Left ventricle myocardium inferior (tissue), 1 donor: Measurements from ENCODE around the gene PMEPA1. TPM values are rescaled to one million over a fixed set of nuclear protein-coding genes. Genes with fewer than 3 reads are reported as not detected.

Experiments used
- DNase-seq: peaks from one replicate; pipeline ENCODE4 v3.0.0-alpha.2; 2020
- H3K27ac ChIP-seq: fragments of 200-600 bp; replicated peaks from 2 replicates; pipeline ENCODE4 v1.8.0; 2021
- H3K27me3 ChIP-seq: fragments of 200-600 bp; 2 replicates; pipeline ENCODE4 v1.8.0; 2021; ENCODE audit warnings: low read depth
- H3K36me3 ChIP-seq: fragments of 200-600 bp; 2 replicates; pipeline ENCODE4 v1.8.0; 2021
- H3K4me1 ChIP-seq: fragments of 200-600 bp; 2 replicates; pipeline ENCODE4 v1.8.0; 2021
- H3K4me3 ChIP-seq: fragments of 200-600 bp; 2 replicates; pipeline ENCODE4 v1.8.0; 2021; ENCODE audit warnings: mild to moderate bottlenecking, moderate library complexity
- H3K9me3 ChIP-seq: fragments of 200-600 bp; replicated peaks from 2 replicates; pipeline ENCODE4 v1.8.0; 2021
- intact Hi-C: fragments of 100-400 bp; cut with micrococcal nuclease; formaldehyde crosslinking; loops from one replicate; pipeline ENCODE4 v1.11.0; 2022
- total RNA-seq: library from RNA; stranded (reverse); fragmentation: NEBNext Ultra II Directional; extraction: Animal tissue kit (Norgen Biotek cat#: 25700); gene quantifications from one replicate; pipeline ENCODE4 v1.2.1, GENCODE V29; 2021
- TF ChIP-seq, protein P1 (sequence below): fragments of 200-600 bp; IDR thresholded peaks from 2 replicates; pipeline ENCODE4 v1.8.0; 2021; ENCODE audit warnings: antibody characterized with exemption, mild to moderate bottlenecking, borderline replicate concordance
- donor health status: DM: no; HTN: yes; CAD: no; lungs with severe emphysema.

Gene PMEPA1
- total RNA-seq, 1 donor from 2014 or later = 36.4 TPM

DNA sequence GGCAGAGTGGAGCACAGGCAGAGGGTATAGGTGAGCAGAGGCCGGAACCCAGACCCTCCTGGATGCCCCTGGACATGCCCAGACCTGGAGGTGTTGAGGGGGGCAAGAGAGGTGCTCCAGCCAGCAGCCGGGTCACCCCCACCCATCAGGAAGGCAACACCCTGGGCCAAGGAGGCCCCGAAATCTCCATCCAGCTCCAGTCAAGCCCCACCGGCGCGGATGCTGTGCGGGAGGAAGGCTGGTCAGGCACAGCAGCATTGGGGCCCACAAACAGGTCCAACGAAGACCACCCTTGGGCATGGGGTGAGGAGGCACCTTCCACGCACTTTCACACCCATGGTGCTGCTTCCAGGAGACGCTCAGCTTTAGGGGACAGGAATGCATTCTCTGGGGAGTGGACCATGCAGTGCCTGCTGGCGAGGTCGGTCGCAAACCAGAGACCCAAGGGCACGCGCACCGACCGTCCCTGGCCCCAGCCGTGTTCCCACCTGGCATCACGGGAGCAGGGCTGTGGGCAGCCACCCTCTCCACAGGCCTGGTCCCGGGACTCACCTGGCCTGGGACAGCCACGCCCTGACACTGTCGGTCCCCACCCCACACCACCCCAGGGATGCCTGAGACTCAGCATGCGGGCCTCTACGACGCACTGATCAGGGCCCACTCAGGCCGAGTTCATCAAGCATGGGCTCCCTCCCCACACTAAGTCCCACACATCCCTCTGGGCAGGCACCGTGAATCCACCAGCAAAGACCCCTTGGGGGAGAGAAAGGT, 45.9 kb downstream of the PMEPA1 start:
- intact Hi-C loops = no loop called here
- Histone ChIP-seq H3K4me1 (peaks cover 29% of the 10 kb centered on the region), H3K27me3 (no peaks in the 10 kb centered on the region), H3K4me3 (no peak overlapping the region), H3K27ac (no peak overlapping the region), H3K36me3 (peaks cover 5% of the 10 kb centered on the region), H3K9me3 (no peaks in the 10 kb centered on the region)
- DNase-seq = peak; percentile 10
- TF ChIP-seq, protein P1, sequence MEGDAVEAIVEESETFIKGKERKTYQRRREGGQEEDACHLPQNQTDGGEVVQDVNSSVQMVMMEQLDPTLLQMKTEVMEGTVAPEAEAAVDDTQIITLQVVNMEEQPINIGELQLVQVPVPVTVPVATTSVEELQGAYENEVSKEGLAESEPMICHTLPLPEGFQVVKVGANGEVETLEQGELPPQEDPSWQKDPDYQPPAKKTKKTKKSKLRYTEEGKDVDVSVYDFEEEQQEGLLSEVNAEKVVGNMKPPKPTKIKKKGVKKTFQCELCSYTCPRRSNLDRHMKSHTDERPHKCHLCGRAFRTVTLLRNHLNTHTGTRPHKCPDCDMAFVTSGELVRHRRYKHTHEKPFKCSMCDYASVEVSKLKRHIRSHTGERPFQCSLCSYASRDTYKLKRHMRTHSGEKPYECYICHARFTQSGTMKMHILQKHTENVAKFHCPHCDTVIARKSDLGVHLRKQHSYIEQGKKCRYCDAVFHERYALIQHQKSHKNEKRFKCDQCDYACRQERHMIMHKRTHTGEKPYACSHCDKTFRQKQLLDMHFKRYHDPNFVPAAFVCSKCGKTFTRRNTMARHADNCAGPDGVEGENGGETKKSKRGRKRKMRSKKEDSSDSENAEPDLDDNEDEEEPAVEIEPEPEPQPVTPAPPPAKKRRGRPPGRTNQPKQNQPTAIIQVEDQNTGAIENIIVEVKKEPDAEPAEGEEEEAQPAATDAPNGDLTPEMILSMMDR = no peak

DNA sequence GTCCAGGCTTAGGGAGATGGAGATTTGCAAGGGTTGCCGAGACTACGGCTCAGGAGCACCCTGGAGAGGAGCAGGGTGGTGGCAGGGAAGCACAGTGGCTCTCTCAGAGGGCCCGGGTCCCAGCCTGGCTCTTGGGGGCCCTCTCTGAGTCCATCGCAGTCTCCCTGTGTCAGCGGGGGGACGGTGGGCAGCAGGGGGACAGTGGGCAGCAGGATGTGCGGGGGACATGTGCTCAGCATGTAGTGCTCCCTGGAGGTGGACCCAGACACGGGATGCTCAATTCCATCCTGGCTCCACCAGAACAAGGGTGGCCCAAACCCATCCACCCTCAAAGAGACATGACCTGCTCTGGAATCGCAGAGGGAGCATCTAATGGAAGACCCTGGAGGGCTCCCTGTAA, 46.6 kb downstream of the PMEPA1 start:
- no peak overlapping the region for H3K27ac ChIP-seq
- intact Hi-C loops = no loop called here
- no peak overlapping the region for H3K4me3 ChIP-seq
- DNase-seq = peak; percentile 4
- TF ChIP-seq, protein P1 = no peak
- H3K36me3 ChIP-seq = peaks cover 11% of the 10 kb centered on the region
- peaks cover 29% of the 10 kb centered on the region for H3K4me1 ChIP-seq
- H3K27me3 ChIP-seq = no peaks in the 10 kb centered on the region
- no peaks in the 10 kb centered on the region for H3K9me3 ChIP-seq

DNA sequence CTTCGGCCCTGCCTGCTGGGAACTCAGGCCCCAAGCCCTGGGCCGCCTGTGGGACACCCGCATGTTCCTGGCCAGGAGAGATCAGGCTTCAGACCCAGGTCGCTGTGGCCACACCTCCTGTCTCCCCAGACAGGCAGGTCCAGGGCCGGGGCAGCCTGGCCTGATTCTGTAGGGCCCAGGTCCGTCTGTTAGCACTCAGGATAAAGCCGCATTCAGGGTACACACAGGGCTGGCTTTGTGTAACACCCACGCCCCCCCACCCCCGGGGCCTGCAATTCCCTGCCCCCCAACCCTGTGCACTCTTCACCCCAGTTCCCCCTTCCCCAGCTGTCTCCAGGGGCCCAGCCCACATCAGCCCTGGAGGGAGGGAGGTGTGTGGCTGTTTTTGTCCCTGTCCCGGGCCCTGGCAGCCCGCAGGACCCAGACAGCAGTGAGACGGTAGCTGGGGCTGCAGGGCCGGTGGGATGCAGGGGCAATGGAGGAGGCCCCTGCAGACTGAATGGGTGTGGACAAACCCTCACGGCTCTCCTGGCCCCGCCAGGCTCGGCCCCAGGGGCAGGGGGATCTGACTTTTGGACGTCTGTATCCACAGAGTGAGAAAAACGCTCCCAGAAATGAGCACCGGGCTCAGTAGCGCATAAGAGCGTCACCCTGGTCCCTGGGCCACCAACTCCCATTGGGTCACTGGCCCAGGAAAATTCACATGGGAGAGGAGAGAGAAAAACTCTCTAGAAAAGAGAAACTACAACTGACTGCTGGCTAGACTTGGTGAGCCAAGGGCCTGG, 47.2 kb downstream of the PMEPA1 start:
- H3K27me3 ChIP-seq = no peaks in the 10 kb centered on the region
- H3K9me3 ChIP-seq = no peaks in the 10 kb centered on the region
- H3K36me3 ChIP-seq = peaks cover 11% of the 10 kb centered on the region
- TF ChIP-seq, protein P1 = no peak
- H3K4me1 ChIP-seq = peaks cover 31% of the 10 kb centered on the region
- intact Hi-C loops = no loop called here
- DNase-seq = peak; percentile 10
- H3K27ac ChIP-seq = no peak overlapping the region
- H3K4me3 ChIP-seq = no peak overlapping the region

DNA sequence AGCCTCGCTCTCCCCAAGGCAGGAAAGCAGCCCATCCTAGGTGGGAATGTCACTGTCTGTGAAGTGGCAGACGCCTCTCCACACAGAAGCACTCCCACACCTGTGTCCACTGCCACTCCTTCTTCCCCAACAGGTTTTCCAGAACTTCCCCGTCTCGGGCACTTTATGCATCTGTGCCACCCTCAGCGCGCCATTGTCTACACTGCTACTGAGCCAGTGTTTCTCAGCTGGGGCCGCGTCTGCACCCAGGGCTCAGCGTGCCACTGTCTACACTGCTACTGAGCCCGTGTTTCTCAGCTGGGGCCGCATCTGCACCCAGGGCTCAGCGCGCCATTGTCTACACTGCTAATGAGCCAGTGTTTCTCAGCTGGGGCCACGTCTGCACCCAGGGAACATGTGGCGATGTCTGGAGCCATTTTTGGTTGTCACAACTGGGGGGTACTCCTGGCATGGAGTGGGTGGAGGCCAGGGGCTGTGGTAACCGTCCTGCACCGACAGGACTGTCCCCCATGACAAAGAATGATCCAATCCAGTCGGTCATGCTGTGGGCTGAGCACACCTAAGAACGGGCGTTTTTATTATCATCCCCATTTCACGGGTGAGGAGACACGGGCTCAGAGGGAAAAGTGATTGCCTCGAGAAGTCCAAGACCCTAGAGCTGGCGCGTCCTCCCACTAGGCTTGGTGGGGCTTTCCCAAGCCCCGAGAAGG, 47.9 kb downstream of the PMEPA1 start:
- no peaks in the 10 kb centered on the region for H3K9me3 ChIP-seq
- H3K27me3 ChIP-seq = no peaks in the 10 kb centered on the region
- no peak overlapping the region for H3K27ac ChIP-seq
- DNase-seq = peak; percentile 1
- TF ChIP-seq, protein P1 = no peak
- H3K4me1 ChIP-seq = peaks cover 31% of the 10 kb centered on the region
- H3K36me3 ChIP-seq = peaks cover 14% of the 10 kb centered on the region
- no peak overlapping the region for H3K4me3 ChIP-seq
- intact Hi-C loops = no loop called here

DNA sequence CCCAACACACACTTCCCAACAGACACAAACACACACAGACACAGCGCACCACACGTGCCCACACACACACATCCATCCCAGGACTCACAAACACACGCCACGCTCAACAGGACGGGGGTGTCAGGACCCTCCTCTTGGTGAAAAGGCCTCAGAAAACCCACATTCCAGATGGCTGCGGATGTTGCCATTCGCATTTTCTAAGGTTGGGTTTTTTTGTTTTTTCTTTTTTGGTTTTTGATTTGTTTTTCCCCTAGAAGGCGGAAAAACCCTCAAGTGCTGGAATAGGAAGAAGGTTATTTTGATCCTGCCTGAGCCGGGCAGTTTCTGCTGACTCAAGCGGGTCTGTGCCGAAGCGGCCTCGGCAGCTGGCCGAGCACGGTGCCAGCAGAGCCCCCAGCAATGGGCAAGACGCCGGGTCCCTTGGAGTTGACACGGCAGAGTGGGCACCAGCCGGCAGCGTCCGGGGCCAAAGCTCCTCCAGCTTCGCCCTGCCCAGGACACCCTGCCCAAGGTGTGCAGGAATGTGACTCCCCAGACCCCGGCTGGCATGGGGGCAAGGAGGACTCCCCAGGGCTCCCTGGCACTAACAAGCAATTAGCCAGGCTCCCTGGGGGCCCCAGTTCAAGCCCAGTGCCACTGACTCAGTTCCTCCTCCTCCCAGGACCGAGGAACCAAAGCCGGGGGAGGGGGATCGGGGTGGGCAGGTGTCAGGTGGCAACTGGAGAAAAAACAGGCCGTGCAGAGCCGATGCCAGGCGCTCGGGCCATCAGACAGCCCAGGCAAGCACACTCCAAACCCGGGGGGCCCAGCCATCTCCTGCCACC, 48.7 kb downstream of the PMEPA1 start:
- H3K4me1 ChIP-seq = peaks cover 31% of the 10 kb centered on the region
- intact Hi-C loops = no loop called here

More for the DNA sequence above, 48.7 kb downstream of the PMEPA1 start:
- Histone ChIP-seq H3K27ac (no peak overlapping the region), H3K4me3 (no peak overlapping the region), H3K9me3 (no peaks in the 10 kb centered on the region), H3K27me3 (no peaks in the 10 kb centered on the region), H3K36me3 (peaks cover 18% of the 10 kb centered on the region)
- peak; percentile 12 for DNase-seq
- TF ChIP-seq, protein P1 = no peak
